ENCODE results near the gene DNAH2.

The DNAH2 gene

GRCh38 chr17:7684851-7685532 is 32.6 kb upstream of the DNAH2 start:
- Histone ChIP-seq H3K4me1 (ENCODE audit: low read length) (no peaks in the 10 kb centered on the region; the same call in 1 of the 2 replicates), H3K27ac (ENCODE audit: low read length) (peak overlapping the region; percentile 88; the same call in 1 of the 2 replicates), H3K9me3 (replicated peaks; ENCODE audit: insufficient read depth, low read length) (no peaks in the 10 kb centered on the region), H3K4me2 (ENCODE audit: low read depth, low read length) (peak overlapping the region; percentile 87), H3K9ac (ENCODE audit: low read length) (peak overlapping the region; percentile 99; the same call in 1 of the 2 replicates), H3K4me3 (ENCODE audit: low read length) (peak overlapping the region; percentile 95), H3K36me3 (replicated peaks; ENCODE audit: insufficient read depth, low read length) (no peaks in the 10 kb centered on the region; the same call in 1 of the 2 replicates), H2AFZ (ENCODE audit: low read length) (no peak overlapping the region), H3K27me3 (replicated peaks; ENCODE audit: insufficient read depth, low read length) (no peaks in the 10 kb centered on the region), H3K79me2 (ENCODE audit: low read length) (peaks cover 59% of the 10 kb centered on the region), H3K9me2 (replicated peaks; ENCODE audit: insufficient read depth, low read length) (no peaks in the 10 kb centered on the region), H3F3A (ENCODE audit: insufficient read depth, low read length) (peaks cover 18% of the 10 kb centered on the region), H4K20me1 (ENCODE audit: insufficient read depth, low read length) (peaks cover 5% of the 10 kb centered on the region; the same call in 1 of the 2 replicates)
- TF ChIP-seq EZH2 (optimal IDR thresholded peaks at IDR 0.05; ENCODE audit: low read depth, low read length) (no peak), EZH2phosphoT487 (IDR thresholded peaks at IDR 0.05; ENCODE audit: low read length) (no peak), CTCF (IDR thresholded peaks at IDR 0.05; ENCODE audit: low read length) (no peak)
- DNase-seq = no peak

DNA sequence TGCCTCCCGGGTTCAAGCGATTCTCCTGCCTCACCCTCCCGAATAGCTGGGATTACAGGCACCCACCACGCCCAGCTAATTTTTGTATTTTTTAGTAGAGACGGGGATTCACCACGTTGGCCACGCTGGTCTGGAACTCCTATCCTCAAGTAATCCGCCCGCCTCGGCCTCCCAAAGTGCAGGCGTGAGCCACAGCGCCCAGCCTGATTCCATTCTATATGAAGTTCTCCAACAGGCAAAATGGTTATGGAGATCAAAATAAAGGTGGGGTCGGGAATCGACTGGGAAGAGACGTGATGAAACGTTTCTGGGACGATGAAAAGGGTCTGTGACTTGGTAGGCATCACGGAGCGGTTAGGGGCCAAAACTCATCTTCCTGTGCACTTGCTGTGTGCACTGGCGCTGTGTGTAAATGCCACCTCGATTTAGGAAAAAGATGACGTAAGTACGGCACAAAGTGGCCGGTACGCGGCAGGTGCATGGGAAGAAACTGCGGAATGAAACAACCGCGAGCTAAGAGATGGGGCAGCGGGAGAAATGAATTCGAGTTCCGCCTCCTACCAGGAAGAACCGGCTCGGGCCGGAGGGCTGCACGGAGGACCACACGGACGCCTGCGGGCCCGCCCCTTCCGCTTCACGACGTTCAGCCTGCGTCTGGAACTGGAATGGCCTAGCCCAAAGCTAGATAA is 31.9 kb upstream of the DNAH2 start:
- Histone ChIP-seq H3F3A (ENCODE audit: insufficient read depth, low read length) (peaks cover 18% of the 10 kb centered on the region), H3K36me3 (replicated peaks; ENCODE audit: insufficient read depth, low read length) (no peaks in the 10 kb centered on the region; the same call in 1 of the 2 replicates), H3K9me2 (replicated peaks; ENCODE audit: insufficient read depth, low read length) (no peaks in the 10 kb centered on the region), H3K79me2 (ENCODE audit: low read length) (peaks cover 59% of the 10 kb centered on the region), H2AFZ (ENCODE audit: low read length) (0 out of 2 replicates have a peak overlapping the region, but pooled peaks have one; percentile 35), H3K4me3 (ENCODE audit: low read length) (peak overlapping the region; percentile 95), H3K4me2 (ENCODE audit: low read depth, low read length) (peak overlapping the region; percentile 87), H3K9ac (ENCODE audit: low read length) (peak overlapping the region; percentile 99), H4K20me1 (ENCODE audit: insufficient read depth, low read length) (peaks cover 5% of the 10 kb centered on the region; the same call in 1 of the 2 replicates), H3K27me3 (replicated peaks; ENCODE audit: insufficient read depth, low read length) (no peaks in the 10 kb centered on the region), H3K27ac (ENCODE audit: low read length) (peak overlapping the region; percentile 88), H3K9me3 (replicated peaks; ENCODE audit: insufficient read depth, low read length) (no peaks in the 10 kb centered on the region), H3K4me1 (ENCODE audit: low read length) (no peaks in the 10 kb centered on the region; the same call in 1 of the 2 replicates)
- TF ChIP-seq EZH2 (optimal IDR thresholded peaks at IDR 0.05; ENCODE audit: low read depth, low read length) (no peak), EZH2phosphoT487 (IDR thresholded peaks at IDR 0.05; ENCODE audit: low read length) (no peak), CTCF (IDR thresholded peaks at IDR 0.05; ENCODE audit: low read length) (no peak)
- peak; percentile 92 for DNase-seq

GRCh38 chr17:7686222-7687071 is 31.1 kb upstream of the DNAH2 start:
- H3K27me3 ChIP-seq (replicated peaks; ENCODE audit: insufficient read depth, low read length) = no peaks in the 10 kb centered on the region
- H3K9me2 ChIP-seq (replicated peaks; ENCODE audit: insufficient read depth, low read length) = no peaks in the 10 kb centered on the region
- H3K9ac ChIP-seq (ENCODE audit: low read length) = peak overlapping the region; percentile 99
- H3K27ac ChIP-seq (ENCODE audit: low read length) = peak overlapping the region; percentile 88
- H3K4me2 ChIP-seq (ENCODE audit: low read depth, low read length) = peak overlapping the region; percentile 87
- peaks cover 5% of the 10 kb centered on the region; the same call in 1 of the 2 replicates for H4K20me1 ChIP-seq (ENCODE audit: insufficient read depth, low read length)
- no peaks in the 10 kb centered on the region; the same call in 1 of the 2 replicates for H3K36me3 ChIP-seq (replicated peaks; ENCODE audit: insufficient read depth, low read length)
- peak overlapping the region; percentile 95 for H3K4me3 ChIP-seq (ENCODE audit: low read length)
- H3K4me1 ChIP-seq (ENCODE audit: low read length) = no peaks in the 10 kb centered on the region; the same call in 1 of the 2 replicates
- no peak overlapping the region for H2AFZ ChIP-seq (ENCODE audit: low read length)
- peaks cover 59% of the 10 kb centered on the region for H3K79me2 ChIP-seq (ENCODE audit: low read length)
- TF ChIP-seq EZH2 (optimal IDR thresholded peaks at IDR 0.05; ENCODE audit: low read depth, low read length) = no peak
- TF ChIP-seq CTCF (IDR thresholded peaks at IDR 0.05; ENCODE audit: low read length) = no peak
- no peak for TF ChIP-seq EZH2phosphoT487 (IDR thresholded peaks at IDR 0.05; ENCODE audit: low read length)
- H3F3A ChIP-seq (ENCODE audit: insufficient read depth, low read length) = peaks cover 18% of the 10 kb centered on the region
- DNase-seq = peak; percentile 75
- H3K9me3 ChIP-seq (replicated peaks; ENCODE audit: insufficient read depth, low read length) = no peaks in the 10 kb centered on the region

All from MM.1S (cell line).